IMR-90 (cell line): ENCODE results near the gene CAMTA1. TPM values are rescaled to one million over a fixed set of nuclear protein-coding genes. Genes with fewer than 3 reads are reported as not detected.

Experiments
- ATAC-seq: fragments of 200-7000 bp; cut with Tn5 transposase; 2 replicates; pipeline ENCODE4 v1.9.1; 2020; ENCODE audit warnings: low read depth, mild to moderate bottlenecking, moderate library complexity
- BruUV-seq: library from RNA; stranded (reverse); fragments of 400-500 nt; replicated peaks from 2 replicates; lab custom pipeline; 2021; lab: Mats Ljungman, UMichigan
- CTCF ChIA-PET: fragments of 300-600 bp; formaldehyde crosslinking; extraction: SDS; loops from one replicate; lab custom pipeline; 2021; ENCODE audit warnings: antibody characterized with exemption; lab: Yijun Ruan, JAX
- POLR2A ChIA-PET: fragments of 300-600 bp; sonication (Branson Sonifier 250); formaldehyde crosslinking; loops from one replicate; lab custom pipeline; 2022; ENCODE audit warnings: antibody characterized with exemption; ENCODE audit not compliant: unreplicated experiment; lab: Charles Lee
- DNase-seq: peaks from one replicate; pipeline ENCODE4 v3.0.0; 2013
- H2AFZ ChIP-seq: replicated peaks from 2 replicates; pipeline ENCODE3; 2013; ENCODE audit warnings: low read length, mild to moderate bottlenecking; ENCODE audit not compliant: poor library complexity
- H2AK5ac ChIP-seq: 2 replicates; pipeline ENCODE4 v1.6.1; 2013; ENCODE audit warnings: low read depth, low read length, inconsistent platforms
- H2AK9ac ChIP-seq: replicated peaks from 2 replicates; pipeline ENCODE3; 2013; ENCODE audit warnings: mild to moderate bottlenecking, low read depth, low read length, moderate library complexity; ENCODE audit not compliant: poor library complexity
- H2BK120ac ChIP-seq: 2 replicates; pipeline ENCODE4 v1.6.1; 2013; ENCODE audit warnings: low read depth, low read length, inconsistent platforms
- H2BK15ac ChIP-seq: 3 replicates; pipeline ENCODE4 v1.6.1; 2013; ENCODE audit warnings: low read depth, low read length, inconsistent platforms
- H2BK20ac ChIP-seq: 2 replicates; pipeline ENCODE4 v1.6.1; 2013; ENCODE audit warnings: low read depth, mild to moderate bottlenecking, inconsistent platforms, low read length, moderate library complexity
- H2BK5ac ChIP-seq: 2 replicates; pipeline ENCODE4 v1.6.1; 2013; ENCODE audit warnings: mild to moderate bottlenecking, low read depth, low read length, inconsistent platforms; ENCODE audit not compliant: poor library complexity, severe bottlenecking
- H3K14ac ChIP-seq: replicated peaks from 2 replicates; pipeline ENCODE4 v1.6.1; 2013; ENCODE audit warnings: low read depth, low read length, inconsistent platforms
- H3K18ac ChIP-seq: 2 replicates; pipeline ENCODE4 v1.6.1; 2013; ENCODE audit warnings: low read depth, low read length, control low read depth
- H3K23ac ChIP-seq: 2 replicates; pipeline ENCODE4 v1.6.1; 2013; ENCODE audit warnings: low read depth, low read length, inconsistent platforms
- H3K27ac ChIP-seq: 2 replicates; pipeline ENCODE4 v1.5.1; 2013; ENCODE audit warnings: mild to moderate bottlenecking, control low read depth, low read length; ENCODE audit not compliant: insufficient read depth
- H3K27me3 ChIP-seq: 2 replicates; pipeline ENCODE4 v1.6.1; 2013; ENCODE audit warnings: low read length; ENCODE audit not compliant: control insufficient read depth, insufficient read depth
- H3K36me3 ChIP-seq: 2 replicates; pipeline ENCODE4 v1.6.1; 2013; ENCODE audit warnings: low read length, mixed read lengths; ENCODE audit not compliant: control insufficient read depth, insufficient read depth
- H3K4ac ChIP-seq: 2 replicates; pipeline ENCODE4 v1.6.1; 2013; ENCODE audit warnings: low read depth, low read length, inconsistent platforms
- H3K4me1 ChIP-seq: 2 replicates; pipeline ENCODE4 v1.6.1; 2013; ENCODE audit warnings: low read length, mixed read lengths; ENCODE audit not compliant: control insufficient read depth, insufficient read depth
- H3K4me2 ChIP-seq: 2 replicates; pipeline ENCODE4 v1.6.1; 2013; ENCODE audit warnings: low read depth, mild to moderate bottlenecking, control low read depth, low read length, moderate library complexity
- H3K4me3 ChIP-seq: 2 replicates; pipeline ENCODE4 v1.5.1; 2013; ENCODE audit warnings: low read depth, mild to moderate bottlenecking, control low read depth, low read length, moderate library complexity; ENCODE audit not compliant: insufficient read depth
- H3K56ac ChIP-seq: 2 replicates; pipeline ENCODE4 v1.6.1; 2013; ENCODE audit warnings: low read length, inconsistent platforms; ENCODE audit not compliant: insufficient read depth; ENCODE audit errors: extremely low read depth
- H3K79me1 ChIP-seq, 2 experiments: 2 replicates each; pipeline ENCODE4 v1.6.1; 2013; ENCODE audit warnings: low read length in 2 of 2, inconsistent platforms in 1 of 2, low read depth in 1 of 2
- H3K9ac ChIP-seq: 2 replicates; pipeline ENCODE4 v1.6.1; 2013; ENCODE audit warnings: low read depth, low read length, control low read depth
- H3K9me1 ChIP-seq: 2 replicates; pipeline ENCODE4 v1.6.1; 2013; ENCODE audit warnings: low read length, inconsistent platforms; ENCODE audit not compliant: insufficient read depth
- H3K9me3 ChIP-seq: 2 replicates; pipeline ENCODE4 v1.6.1; 2013; ENCODE audit warnings: low read length; ENCODE audit not compliant: control insufficient read depth, insufficient read depth
- H4K20me1 ChIP-seq: 2 replicates; pipeline ENCODE4 v1.6.1; 2013; ENCODE audit warnings: low read length, inconsistent platforms; ENCODE audit not compliant: insufficient read depth
- H4K5ac ChIP-seq: 2 replicates; pipeline ENCODE4 v1.6.1; 2013; ENCODE audit warnings: mild to moderate bottlenecking, low read depth, low read length, control low read depth
- H4K8ac ChIP-seq, 2 experiments: 2 replicates each; pipeline ENCODE4 v1.6.1; 2013; ENCODE audit warnings: low read depth in 2 of 2, low read length in 2 of 2, control low read depth in 1 of 2, inconsistent platforms in 1 of 2
- H4K91ac ChIP-seq: 2 replicates; pipeline ENCODE4 v1.6.1; 2013; ENCODE audit warnings: low read depth, low read length, inconsistent platforms; ENCODE audit not compliant: insufficient read depth
- POLR2A ChIP-seq: IDR thresholded peaks from 2 replicates; pipeline ENCODE4 v1.6.1; 2012; ENCODE audit warnings: mild to moderate bottlenecking, low read depth, low read length
- WGBS, 2 experiments: methylation state at CpG; one replicate each; pipeline versions ENCODE4 v1.1.5 to v1.1.7; 2013; ENCODE audit warnings: missing lambda C conversion rate in 2 of 2; ENCODE audit not compliant: insufficient read length in 1 of 2; ENCODE audit errors: extremely low coverage in 2 of 2; 5-methylcytosine and 5-hydroxymethylcytosine counted together
- dilution Hi-C: fragments of 300-500 bp; cut with HindIII; formaldehyde crosslinking; loops from one replicate; pipeline ENCODE4 v1.14.3; 2018; ENCODE audit warnings: low sequenced_read_pairs; ENCODE audit not compliant: unreplicated experiment
- in situ Hi-C: fragments of 300-500 bp; cut with MboI; formaldehyde crosslinking; loops from 3 replicates; pipeline ENCODE4 v1.14.3; 2019; ENCODE audit warnings: low sequenced_read_pairs, inconsistent platforms, mixed read lengths
- intact Hi-C: fragments of 100-400 bp; cut with micrococcal nuclease; formaldehyde crosslinking; loops from 2 replicates; pipeline ENCODE4 v1.10.0; 2022
- polyA plus RNA-seq, 3 experiments: library from polyadenylated mRNA; depleted of rRNA; stranded (reverse); fragments of >200 nt; gene quantifications; 2 replicates each; pipeline ENCODE4 v1.2.3, GENCODE V29; 2012; ENCODE audit warnings: low replicate concordance in 1 of 3
- total RNA-seq: library from RNA; depleted of rRNA; stranded (reverse); fragments of >200 nt; gene quantifications from 2 replicates; pipeline ENCODE4 v1.2.3, GENCODE V29; 2012
- TF ChIP-seq, protein P1 (sequence below): fragments of 150-350 bp; IDR thresholded peaks from 2 replicates; pipeline ENCODE4 v1.6.1; 2017; ENCODE audit warnings: mild to moderate bottlenecking, antibody characterized with exemption, low read length, low read depth

Gene CAMTA1
- total and polyA plus RNA-seq, 2 of the 4 experiments (the other 2 are of a cell fraction), result 35.5 to 74.3 TPM

DNA sequence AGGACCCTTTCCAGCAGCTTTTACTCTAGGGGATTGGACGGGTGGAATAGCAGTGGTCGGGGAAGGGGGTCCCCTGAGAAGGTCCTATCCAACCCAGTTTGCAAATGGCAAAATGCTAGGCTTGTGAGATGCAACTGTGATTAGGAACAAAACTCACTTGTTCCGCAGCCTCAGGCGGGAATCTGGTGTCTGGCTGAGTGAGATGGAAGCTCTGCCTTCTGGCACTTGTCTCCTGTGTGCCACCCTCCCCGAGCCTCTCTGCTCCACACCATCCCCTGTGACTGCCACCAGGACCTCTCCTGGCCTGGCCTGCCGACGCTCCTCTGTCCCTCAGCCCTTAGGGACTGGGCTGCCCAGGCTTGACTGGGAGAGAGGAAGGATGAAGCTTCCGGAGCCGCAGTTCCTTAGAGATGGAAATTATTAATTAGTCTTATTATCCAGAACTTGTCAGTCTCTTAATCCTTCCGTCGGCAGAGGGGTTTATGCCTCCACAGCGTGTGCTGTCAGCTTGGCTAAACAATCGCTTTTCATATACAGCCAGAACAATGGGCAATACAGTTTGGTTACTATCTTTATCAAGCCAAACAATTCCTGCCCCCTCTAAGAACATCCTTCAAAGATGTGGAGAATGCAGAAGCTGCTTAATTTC lies 693.0 kb downstream of the CAMTA1 start:
- POLR2A ChIA-PET, result interaction anchor here (0.6 kb wide), 1 partner anchor 8 kb away, joined by 4 read pairs; no protein-coding TSS in a partner anchor
- H2AK9ac ChIP-seq, result peak overlapping the region; percentile 33
- peaks cover 24% of the 10 kb centered on the region for H3K4me1 ChIP-seq
- H4K20me1 ChIP-seq, result no peaks in the 10 kb centered on the region
- peaks cover 13% of the 10 kb centered on the region; the same call in 1 of the 2 replicates for H3K9me1 ChIP-seq
- dilution Hi-C loops, result no loop called here
- no peaks in the 10 kb centered on the region for H3K9me3 ChIP-seq
- no peaks in the 10 kb centered on the region for H3K27me3 ChIP-seq
- no peak overlapping the region for H3K4me3 ChIP-seq
- no CpG with 5 or more reads among the region's 13 CpGs for WGBS, 2 experiments
- peak overlapping the region; percentile 10 for H3K9ac ChIP-seq
- H2BK5ac ChIP-seq, result peak overlapping the region; percentile 90
- no TSS peak for BruUV-seq
- H4K8ac ChIP-seq, result peak overlapping the region; percentile 62 to 64
- peak overlapping the region; percentile 97 for H4K5ac ChIP-seq
- peak overlapping the region; percentile 93 for H3K27ac ChIP-seq
- peak overlapping the region; percentile 71 for H2AFZ ChIP-seq
- no peaks in the 10 kb centered on the region for H3K79me1 ChIP-seq
- ATAC-seq (peak; percentile 12), DNase-seq (peak; percentile 42)
- peak overlapping the region; percentile 18; the same call in 2 of the 3 replicates for H2BK15ac ChIP-seq
- peak overlapping the region; percentile 17 for H3K4me2 ChIP-seq
- H2BK20ac ChIP-seq, result peak overlapping the region; percentile 71; the same call in 1 of the 2 replicates
- peak overlapping the region; percentile 93; the same call in 1 of the 2 replicates for H4K91ac ChIP-seq
- peak overlapping the region; percentile 84 for H3K4ac ChIP-seq
- peak overlapping the region; percentile 79 for H2BK120ac ChIP-seq
- CTCF ChIA-PET, result interaction anchor here (0.6 to 0.9 kb wide), 2 partner anchors 9 to 260 kb away, joined by 3 to 4 read pairs; no protein-coding TSS in a partner anchor
- no peaks in the 10 kb centered on the region for H3K36me3 ChIP-seq
- H2AK5ac ChIP-seq, result peak overlapping the region; percentile 85
- 0 out of 2 replicates have a peak, but pooled peaks have one; percentile 10 for TF ChIP-seq POLR2A
- TF ChIP-seq, protein P1, sequence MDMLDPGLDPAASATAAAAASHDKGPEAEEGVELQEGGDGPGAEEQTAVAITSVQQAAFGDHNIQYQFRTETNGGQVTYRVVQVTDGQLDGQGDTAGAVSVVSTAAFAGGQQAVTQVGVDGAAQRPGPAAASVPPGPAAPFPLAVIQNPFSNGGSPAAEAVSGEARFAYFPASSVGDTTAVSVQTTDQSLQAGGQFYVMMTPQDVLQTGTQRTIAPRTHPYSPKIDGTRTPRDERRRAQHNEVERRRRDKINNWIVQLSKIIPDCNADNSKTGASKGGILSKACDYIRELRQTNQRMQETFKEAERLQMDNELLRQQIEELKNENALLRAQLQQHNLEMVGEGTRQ, result no peak
- peak overlapping the region; percentile 13; the same call in 1 of the 2 replicates for H3K56ac ChIP-seq
- intact Hi-C loops, result loop anchor here (10.0 kb wide), 2 partner anchors 183 to 683 kb away; no protein-coding TSS in a partner anchor
- peak overlapping the region; percentile 36; the same call in 1 of the 2 replicates for H3K23ac ChIP-seq
- in situ Hi-C loops, result no loop called here
- peak overlapping the region; percentile 77 for H3K14ac ChIP-seq
- H3K18ac ChIP-seq, result peak overlapping the region; percentile 94
